ENCODE measurements around the gene SFT2D1.

SFT2D1 gene

DNA sequence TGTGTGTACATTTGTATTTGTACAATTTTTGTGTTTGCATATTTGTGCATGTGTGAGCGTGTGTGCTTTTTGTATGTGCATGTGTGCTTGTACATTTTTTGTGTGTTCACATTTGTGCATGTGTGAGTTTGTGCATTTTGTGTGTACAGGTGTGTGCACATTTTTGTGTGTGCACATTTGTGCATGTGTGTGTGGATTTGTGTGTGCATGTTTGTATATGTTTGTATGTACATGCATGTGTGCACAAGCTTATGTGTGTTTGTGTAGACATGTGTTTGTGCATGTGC is 63.0 kb downstream of the SFT2D1 start:
- ChIA-PET POLR2A (no interaction called here), CTCF (interaction anchor here (7.2 kb wide), 1 partner anchor 121 kb away, joined by 67 read pairs; no protein-coding TSS in a partner anchor)
- DNase-seq (ENCODE audit: low read depth, low spot score): no peak
- TF ChIP-seq, protein P1, sequence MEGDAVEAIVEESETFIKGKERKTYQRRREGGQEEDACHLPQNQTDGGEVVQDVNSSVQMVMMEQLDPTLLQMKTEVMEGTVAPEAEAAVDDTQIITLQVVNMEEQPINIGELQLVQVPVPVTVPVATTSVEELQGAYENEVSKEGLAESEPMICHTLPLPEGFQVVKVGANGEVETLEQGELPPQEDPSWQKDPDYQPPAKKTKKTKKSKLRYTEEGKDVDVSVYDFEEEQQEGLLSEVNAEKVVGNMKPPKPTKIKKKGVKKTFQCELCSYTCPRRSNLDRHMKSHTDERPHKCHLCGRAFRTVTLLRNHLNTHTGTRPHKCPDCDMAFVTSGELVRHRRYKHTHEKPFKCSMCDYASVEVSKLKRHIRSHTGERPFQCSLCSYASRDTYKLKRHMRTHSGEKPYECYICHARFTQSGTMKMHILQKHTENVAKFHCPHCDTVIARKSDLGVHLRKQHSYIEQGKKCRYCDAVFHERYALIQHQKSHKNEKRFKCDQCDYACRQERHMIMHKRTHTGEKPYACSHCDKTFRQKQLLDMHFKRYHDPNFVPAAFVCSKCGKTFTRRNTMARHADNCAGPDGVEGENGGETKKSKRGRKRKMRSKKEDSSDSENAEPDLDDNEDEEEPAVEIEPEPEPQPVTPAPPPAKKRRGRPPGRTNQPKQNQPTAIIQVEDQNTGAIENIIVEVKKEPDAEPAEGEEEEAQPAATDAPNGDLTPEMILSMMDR (IDR thresholded peaks at IDR 0.05; ENCODE audit: insufficient read depth, low read length, missing control alignments): no peak
- H3K4me3 ChIP-seq (ENCODE audit: low read depth, low read length): no peak overlapping the region

DNA sequence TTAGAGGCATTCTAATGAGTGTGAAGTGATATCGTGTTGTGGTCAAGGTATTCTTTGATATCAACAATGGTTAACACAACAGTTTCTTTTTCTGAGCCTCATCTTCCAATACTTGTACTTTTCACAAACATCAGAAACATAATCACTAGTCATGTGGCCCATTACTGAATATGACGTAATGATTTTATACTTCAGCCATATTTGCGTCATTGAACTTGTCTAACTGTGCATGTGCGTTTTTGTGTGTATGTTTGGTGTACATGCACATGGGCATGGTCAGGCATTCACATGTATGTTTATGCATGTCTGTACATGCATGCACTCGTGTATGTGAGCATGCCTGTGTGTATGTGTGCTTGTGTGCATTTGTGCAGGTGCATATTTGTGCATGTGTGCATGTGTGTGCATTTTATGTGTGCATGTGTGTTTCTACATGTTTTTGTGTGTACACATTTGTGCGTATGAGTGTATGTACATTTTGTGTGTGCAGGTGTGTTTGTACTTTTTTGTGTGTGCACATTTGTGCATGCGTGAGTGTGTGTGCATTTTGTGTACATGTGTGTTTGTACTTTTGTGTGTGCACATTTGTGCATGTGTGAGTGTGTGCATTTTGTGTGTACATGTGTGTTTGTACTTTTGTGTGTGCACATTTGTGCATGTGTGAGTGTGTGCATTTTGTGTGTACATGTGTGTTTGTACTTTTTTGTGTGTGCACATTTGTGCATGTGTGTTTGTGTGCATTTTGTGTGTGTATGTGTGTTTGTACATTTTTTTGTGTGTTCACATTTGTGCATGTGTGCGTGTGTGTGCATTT is 63.6 kb downstream of the SFT2D1 start:
- POLR2A ChIA-PET: no interaction called here
- H3K4me3 ChIP-seq (ENCODE audit: low read depth, low read length): no peak overlapping the region
- CTCF ChIA-PET: interaction anchor here (5.1 kb wide), 1 partner anchor 123 kb away, joined by 153 read pairs; no protein-coding TSS in a partner anchor
- no peak for DNase-seq (ENCODE audit: low read depth, low spot score)
- TF ChIP-seq, protein P1 (IDR thresholded peaks at IDR 0.05; ENCODE audit: insufficient read depth, low read length, missing control alignments): no peak

DNA sequence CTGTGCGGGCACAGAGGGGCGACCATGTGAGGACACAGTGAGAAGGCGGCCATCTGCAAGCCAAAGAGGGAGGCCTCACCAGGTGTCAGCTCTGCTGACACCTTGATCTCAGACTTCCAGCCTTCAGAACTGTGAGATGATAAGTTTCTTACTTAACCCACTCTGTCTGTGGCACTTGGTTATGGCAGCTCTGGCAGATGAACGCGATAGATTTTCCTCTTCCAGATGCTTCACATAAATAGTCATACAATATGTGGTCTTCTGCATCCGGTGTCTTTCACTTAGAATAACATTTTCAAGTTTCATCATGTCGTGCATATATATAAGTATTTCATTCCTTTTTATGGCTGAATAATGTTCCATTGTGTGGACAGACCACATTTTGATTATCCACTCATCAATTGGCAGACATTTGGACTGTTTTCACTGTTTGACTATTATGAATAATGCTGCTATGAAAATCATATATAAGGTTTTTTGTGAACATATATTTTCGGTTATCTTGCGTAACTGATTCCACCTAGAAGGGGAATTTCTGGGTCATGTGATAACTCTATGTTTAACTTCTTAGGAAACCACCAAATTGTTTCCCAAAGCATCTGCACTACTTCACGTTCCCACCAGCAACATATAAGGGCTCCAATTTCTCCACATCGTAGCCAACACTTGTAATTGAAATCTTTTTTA is 64.3 kb downstream of the SFT2D1 start:
- no peak overlapping the region for H3K4me3 ChIP-seq (ENCODE audit: low read depth, low read length)
- CTCF ChIA-PET: interaction anchor here (1.8 to 5.1 kb wide), 4 partner anchors 10 to 141 kb away, joined by 4 to 153 read pairs (median 14); no protein-coding TSS in a partner anchor
- no peak for DNase-seq (ENCODE audit: low read depth, low spot score)
- POLR2A ChIA-PET: no interaction called here
- TF ChIP-seq, protein P1 (IDR thresholded peaks at IDR 0.05; ENCODE audit: insufficient read depth, low read length, missing control alignments): no peak

GRCh38 chr6:166277018-166277417 is 65.3 kb downstream of the SFT2D1 start:
- no peak overlapping the region for H3K4me3 ChIP-seq (ENCODE audit: low read depth, low read length)
- CTCF ChIA-PET: interaction anchor here (1.2 to 5.1 kb wide), 9 partner anchors 8 to 148 kb away, joined by 3 to 153 read pairs (median 5); no protein-coding TSS in a partner anchor
- POLR2A ChIA-PET: no interaction called here
- no peak for DNase-seq (ENCODE audit: low read depth, low spot score)
- TF ChIP-seq, protein P1 (IDR thresholded peaks at IDR 0.05; ENCODE audit: insufficient read depth, low read length, missing control alignments): no peak

GRCh38 chr6:166275714-166276166 is 66.6 kb downstream of the SFT2D1 start:
- TF ChIP-seq, protein P1 (IDR thresholded peaks at IDR 0.05; ENCODE audit: insufficient read depth, low read length, missing control alignments): peak; percentile 98
- CTCF ChIA-PET: interaction anchor here (0.6 to 5.1 kb wide), 17 partner anchors 9 to 149 kb away, joined by 3 to 153 read pairs (median 5); no protein-coding TSS in a partner anchor
- H3K4me3 ChIP-seq (ENCODE audit: low read depth, low read length): no peak overlapping the region
- POLR2A ChIA-PET: no interaction called here
- no peak for DNase-seq (ENCODE audit: low read depth, low spot score)
